Stomach (tissue), 9 donors: ENCODE measurements around the gene TRERF1. TPM values are rescaled to one million over a fixed set of nuclear protein-coding genes. Genes with fewer than 3 reads are reported as not detected.
A peak's percentile ranks its signal among the peaks of the same experiment; 100 is the strongest.

Source experiments
- DNase-seq, 2 donors: peaks; one replicate each; pipeline versions ENCODE4 v3.0.0 to v3.0.0-alpha.2; 2013 to 2019
- H3K27ac ChIP-seq, 5 donors: fragments of 200-600 bp in 4 of 5; sonication (generic) in 4 of 5; one replicate each; pipeline ENCODE4 v1.5.1; 2013 to 2019; ENCODE audit warnings: mild to moderate bottlenecking in 1 of 5, moderate library complexity in 1 of 5
- H3K27me3 ChIP-seq, 3 donors: fragments of 200-600 bp; sonication (generic); one replicate each; pipeline ENCODE4 v1.5.1; 2017 to 2019; ENCODE audit warnings: mixed run types in 1 of 3
- H3K36me3 ChIP-seq, 4 donors: fragments of 200-600 bp; sonication (generic); 1 replicate in 3 of 4; 2 replicates in 1 of 4; pipeline ENCODE4 v1.5.1; 2016 to 2019
- H3K4me1 ChIP-seq, 4 donors: fragments of 200-600 bp; sonication (generic); one replicate each; pipeline ENCODE4 v1.5.1; 2016 to 2019
- H3K4me3 ChIP-seq, 4 donors: fragments of 200-600 bp; sonication (generic) in 3 of 4; one replicate each; pipeline ENCODE4 v1.5.1; 2016 to 2019; ENCODE audit warnings: mild to moderate bottlenecking in 1 of 4
- H3K9me3 ChIP-seq, 4 donors: fragments of 200-600 bp; sonication (generic); one replicate each; pipeline ENCODE4 v1.5.1; 2016 to 2019
- EP300 ChIP-seq: sonication (generic); formaldehyde crosslinking; IDR thresholded peaks from one replicate; pipeline ENCODE4 v1.6.1; 2017; ENCODE audit warnings: antibody characterized with exemption
- POLR2A ChIP-seq, 4 donors: fragments of 450-650 bp; IDR thresholded peaks; one replicate each; pipeline ENCODE4 v1.6.1; 2016; ENCODE audit warnings: antibody characterized with exemption in 4 of 4, control low read depth in 2 of 4, mild to moderate bottlenecking in 1 of 4, moderate library complexity in 1 of 4
- POLR2AphosphoS5 ChIP-seq, 3 donors: sonication (generic); formaldehyde crosslinking; IDR thresholded peaks; one replicate each; pipeline ENCODE4 v1.6.1; 2016; ENCODE audit warnings: antibody characterized with exemption in 3 of 3
- WGBS, 5 donors: extraction: QIAGEN DNeasy Blood & Tissue Kit in 3 of 5; methylation state at CpG; one replicate each; pipeline versions ENCODE4 v1.1.5 to v1.1.7; 2013 to 2018; 5-methylcytosine and 5-hydroxymethylcytosine counted together
- intact Hi-C: fragments of 100-400 bp; cut with DNase I; formaldehyde crosslinking; loops from one replicate; pipeline ENCODE4 v1.15.1; 2023; ENCODE audit warnings: low total_unique reads
- polyA plus RNA-seq, 3 donors: library from polyadenylated mRNA; stranded (reverse); fragments of 200-250 nt; gene quantifications; one replicate each; pipeline ENCODE4 v1.2.3, GENCODE V29; 2013
- total RNA-seq, 5 donors: library from RNA; depleted of rRNA; stranded (reverse); fragments of >200 nt; gene quantifications; one replicate each; pipeline versions ENCODE4 v1.1.0 to v1.2.3, GENCODE V29; 2014 to 2016
- TF ChIP-seq, protein P1 (sequence below), 7 experiments: fragments of 450-650 bp in 4 of 7; fragments of 200-600 bp in 3 of 7; sonication (generic) in 3 of 7; IDR thresholded peaks; one replicate each; pipeline ENCODE4 v1.5.1; 2016 to 2019; ENCODE audit warnings: antibody characterized with exemption in 7 of 7, control low read depth in 2 of 7, mild to moderate bottlenecking in 1 of 7
- donor health status: healthy with polysubstance abuse.
- donor health status: Bipolar disorder and iron deficiency.
- donor health status: healthy.

Gene TRERF1
- total and polyA plus RNA-seq, 8 donors: 2.1 to 8.1 (median 4.9) TPM

DNA sequence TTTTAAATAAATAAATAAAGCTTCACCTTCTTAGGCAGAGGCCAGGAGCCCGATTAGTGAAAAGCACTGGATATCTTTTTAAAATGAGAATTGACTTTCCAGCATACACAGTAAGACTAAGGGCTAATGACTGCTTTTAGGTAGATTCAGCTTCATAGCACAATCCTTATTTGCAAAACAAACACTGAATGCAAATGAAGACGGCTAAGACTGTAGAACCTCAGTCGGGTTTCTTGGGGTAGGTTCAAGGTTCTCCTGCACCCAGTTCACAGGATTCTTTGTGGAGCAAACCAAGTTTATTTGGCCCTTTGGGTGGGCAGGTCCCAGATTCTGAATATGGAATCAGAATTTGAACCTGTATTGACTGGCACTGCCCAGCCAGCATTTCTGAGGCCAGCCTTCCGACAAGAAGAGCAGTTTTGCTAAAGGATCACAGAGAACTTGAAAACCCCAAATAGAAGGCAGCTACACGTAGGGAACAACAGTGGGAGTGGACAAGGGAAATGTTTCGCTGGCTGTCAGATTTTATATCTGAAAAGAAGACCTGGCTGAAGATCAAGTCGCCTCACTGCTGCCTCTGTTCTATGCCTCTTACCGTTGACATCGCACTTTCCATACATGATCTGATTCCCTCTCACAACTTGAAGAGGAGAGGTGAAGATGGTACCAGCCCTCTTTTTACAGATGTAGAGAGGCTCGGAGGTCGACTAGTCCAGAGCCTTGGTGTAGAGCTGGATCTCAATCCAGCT, 8.2 kb downstream of the TRERF1 start:
- intact Hi-C loops: no loop called here
- H3K27me3 ChIP-seq: no peaks in the 10 kb centered on the region
- H3K27ac ChIP-seq: peak overlapping the region in 4 of 5 donors; percentile 17 to 83 (median 54)
- peak in 1 of 2 donors; percentile 29 for DNase-seq
- TF ChIP-seq, protein P1, sequence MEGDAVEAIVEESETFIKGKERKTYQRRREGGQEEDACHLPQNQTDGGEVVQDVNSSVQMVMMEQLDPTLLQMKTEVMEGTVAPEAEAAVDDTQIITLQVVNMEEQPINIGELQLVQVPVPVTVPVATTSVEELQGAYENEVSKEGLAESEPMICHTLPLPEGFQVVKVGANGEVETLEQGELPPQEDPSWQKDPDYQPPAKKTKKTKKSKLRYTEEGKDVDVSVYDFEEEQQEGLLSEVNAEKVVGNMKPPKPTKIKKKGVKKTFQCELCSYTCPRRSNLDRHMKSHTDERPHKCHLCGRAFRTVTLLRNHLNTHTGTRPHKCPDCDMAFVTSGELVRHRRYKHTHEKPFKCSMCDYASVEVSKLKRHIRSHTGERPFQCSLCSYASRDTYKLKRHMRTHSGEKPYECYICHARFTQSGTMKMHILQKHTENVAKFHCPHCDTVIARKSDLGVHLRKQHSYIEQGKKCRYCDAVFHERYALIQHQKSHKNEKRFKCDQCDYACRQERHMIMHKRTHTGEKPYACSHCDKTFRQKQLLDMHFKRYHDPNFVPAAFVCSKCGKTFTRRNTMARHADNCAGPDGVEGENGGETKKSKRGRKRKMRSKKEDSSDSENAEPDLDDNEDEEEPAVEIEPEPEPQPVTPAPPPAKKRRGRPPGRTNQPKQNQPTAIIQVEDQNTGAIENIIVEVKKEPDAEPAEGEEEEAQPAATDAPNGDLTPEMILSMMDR (IDR thresholded peaks at IDR 0.05): no peak
- TF ChIP-seq EP300 (no peak), POLR2AphosphoS5 (IDR thresholded peaks at IDR 0.05) (no peak), POLR2A (IDR thresholded peaks at IDR 0.05) (no peak)
- peaks cover 16 to 67% (median 42%) of the 10 kb centered on the region in 4 donors for H3K4me1 ChIP-seq
- 59 to 66% (median 60%) methylated on average over 11 of the region's 11 CpGs for WGBS, 5 donors
- H3K9me3 ChIP-seq: no peaks in the 10 kb centered on the region
- no peaks in the 10 kb centered on the region for H3K36me3 ChIP-seq
- no peak overlapping the region for H3K4me3 ChIP-seq

DNA sequence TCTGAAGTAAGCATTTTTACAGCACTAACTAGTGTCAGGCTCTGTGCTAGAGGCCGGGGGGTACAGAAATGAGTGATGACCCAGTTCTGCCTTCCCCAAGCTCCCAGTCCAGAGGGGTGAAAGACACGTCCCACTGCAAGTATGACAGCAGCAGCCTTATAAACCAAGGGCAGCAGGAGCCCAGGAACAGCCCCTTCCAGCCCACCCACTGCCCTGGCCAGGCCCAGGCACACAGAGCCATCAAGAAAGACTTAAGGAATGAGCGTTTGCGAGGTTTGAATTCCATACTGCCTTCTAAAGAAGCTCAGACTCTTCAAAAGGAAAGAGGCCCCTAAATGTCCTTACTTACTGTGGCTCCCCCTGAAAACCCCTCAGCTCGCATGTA, 10.0 kb downstream of the TRERF1 start:
- H3K4me3 ChIP-seq: no peak overlapping the region

DNA sequence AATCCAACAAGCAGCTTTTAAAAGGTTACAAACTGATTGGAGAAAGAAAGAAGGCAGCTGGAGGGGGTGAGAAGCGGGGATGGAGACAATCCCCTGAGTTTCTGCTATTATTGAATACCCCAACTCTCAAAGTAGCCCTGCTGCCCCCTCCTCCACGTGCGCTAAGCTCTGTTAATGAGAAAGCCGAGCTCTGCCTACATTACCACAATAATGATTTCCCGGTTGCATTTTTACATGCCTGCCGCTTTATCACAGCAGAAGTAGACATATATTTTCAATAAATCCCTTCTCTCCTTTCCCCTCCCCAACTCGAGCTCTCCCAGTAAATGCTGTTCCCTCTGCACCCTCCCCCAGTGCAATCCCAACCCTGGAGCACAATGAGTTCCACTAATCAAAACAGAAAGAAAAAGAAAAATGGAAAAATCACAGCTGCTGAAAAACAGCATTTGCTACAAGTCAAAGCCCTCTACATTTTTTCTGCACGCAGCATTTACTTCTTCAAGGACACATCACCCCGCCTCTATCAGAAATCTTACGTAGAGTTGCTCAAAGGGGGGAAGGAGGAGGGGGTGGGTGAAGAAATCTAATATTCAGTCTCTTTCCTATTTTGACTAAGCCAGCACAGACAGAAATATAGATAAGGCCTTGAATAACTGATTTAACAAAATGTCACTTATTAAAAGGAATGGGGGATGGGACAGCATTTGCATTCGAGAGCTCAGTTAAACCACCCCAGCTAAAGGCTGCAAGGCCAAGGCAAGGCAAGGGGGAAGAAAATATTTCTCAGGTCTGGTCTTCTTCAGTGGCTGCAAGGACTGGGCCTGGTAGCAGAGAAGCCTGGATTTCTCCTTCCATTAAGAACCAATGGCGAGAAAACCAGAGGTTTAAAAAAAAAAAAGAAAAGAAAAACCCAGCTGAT, 10.7 kb downstream of the TRERF1 start:
- no peaks in the 10 kb centered on the region for H3K27me3 ChIP-seq
- no peak for TF ChIP-seq EP300
- TF ChIP-seq POLR2AphosphoS5 (IDR thresholded peaks at IDR 0.05): peak in 1 of 3 donors; percentile 11
- TF ChIP-seq, protein P1 (IDR thresholded peaks at IDR 0.05): no peak
- H3K4me3 ChIP-seq: peak overlapping the region in 1 of 4 donors; percentile 3
- no peaks in the 10 kb centered on the region for H3K36me3 ChIP-seq
- H3K9me3 ChIP-seq: no peaks in the 10 kb centered on the region
- 47 to 72% (median 65%) methylated on average over 12 of the region's 12 CpGs for WGBS, 5 donors
- H3K4me1 ChIP-seq: peaks cover 16 to 61% (median 36%) of the 10 kb centered on the region in 4 donors
- intact Hi-C loops: no loop called here
- peak overlapping the region; percentile 69 to 87 (median 74) for H3K27ac ChIP-seq
- DNase-seq: peak in 1 of 2 donors; percentile 80

More for the DNA sequence above, 10.0 kb downstream of the TRERF1 start:
- peak in 1 of 2 donors; percentile 36 for DNase-seq
- Histone ChIP-seq H3K4me1 (peaks cover 16 to 61% (median 36%) of the 10 kb centered on the region in 4 donors), H3K27me3 (no peaks in the 10 kb centered on the region), H3K36me3 (no peaks in the 10 kb centered on the region), H3K27ac (peak overlapping the region; percentile 69 to 87 (median 72)), H3K9me3 (no peaks in the 10 kb centered on the region)
- intact Hi-C loops: no loop called here
- TF ChIP-seq EP300 (no peak), POLR2A (IDR thresholded peaks at IDR 0.05) (no peak), POLR2AphosphoS5 (IDR thresholded peaks at IDR 0.05) (no peak)
- TF ChIP-seq, protein P1 (IDR thresholded peaks at IDR 0.05): no peak
- WGBS, 5 donors: 68 to 87% (median 80%) methylated on average over 5 of the region's 5 CpGs

DNA sequence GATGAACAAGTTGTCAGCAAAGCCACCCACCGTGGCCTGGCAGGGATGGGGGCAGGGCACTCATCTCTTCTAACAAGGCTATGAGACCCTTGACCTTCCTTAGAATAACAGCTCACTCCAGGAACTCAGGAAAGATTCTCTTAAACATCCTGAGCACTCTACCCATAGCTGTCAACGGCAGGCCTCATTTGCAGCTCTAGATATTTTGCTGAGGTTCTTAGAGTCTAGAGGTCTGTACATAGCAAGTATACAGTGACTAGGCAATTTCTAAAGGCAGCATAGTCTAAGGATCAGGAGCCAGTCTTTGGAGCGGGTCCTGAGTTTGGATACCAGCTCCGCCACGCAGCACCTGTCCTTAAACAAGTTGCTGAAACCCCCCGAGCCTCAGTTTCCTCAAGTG, 11.7 kb downstream of the TRERF1 start:
- Histone ChIP-seq H3K4me3 (no peak overlapping the region), H3K27ac (peak overlapping the region in 3 of 5 donors; percentile 74 to 87 (median 83)), H3K4me1 (peaks cover 16 to 61% (median 36%) of the 10 kb centered on the region in 4 donors), H3K27me3 (no peaks in the 10 kb centered on the region), H3K36me3 (no peaks in the 10 kb centered on the region), H3K9me3 (no peaks in the 10 kb centered on the region)
- WGBS, 5 donors: 76 to 86% (median 83%) methylated on average over 6 of the region's 6 CpGs
- no peak for DNase-seq
- TF ChIP-seq POLR2AphosphoS5 (IDR thresholded peaks at IDR 0.05): no peak
- TF ChIP-seq, protein P1 (IDR thresholded peaks at IDR 0.05): no peak
- no peak for TF ChIP-seq POLR2A (IDR thresholded peaks at IDR 0.05)
- TF ChIP-seq EP300: no peak
- intact Hi-C loops: no loop called here
